DLD1 (cell line): Measurements from ENCODE around the gene C4A.
"Not testable (repeated sequence)": the region's sequence is repeated elsewhere in the genome, so short reads cannot be mapped to it uniquely, and the experiment has no call there.

Experiments used
- in situ Hi-C: cut with HindIII; loops from 2 replicates; pipeline ENCODE4 v1.10.0; 2017; ENCODE audit warnings: low sequenced_read_pairs

The C4A gene

DNA sequence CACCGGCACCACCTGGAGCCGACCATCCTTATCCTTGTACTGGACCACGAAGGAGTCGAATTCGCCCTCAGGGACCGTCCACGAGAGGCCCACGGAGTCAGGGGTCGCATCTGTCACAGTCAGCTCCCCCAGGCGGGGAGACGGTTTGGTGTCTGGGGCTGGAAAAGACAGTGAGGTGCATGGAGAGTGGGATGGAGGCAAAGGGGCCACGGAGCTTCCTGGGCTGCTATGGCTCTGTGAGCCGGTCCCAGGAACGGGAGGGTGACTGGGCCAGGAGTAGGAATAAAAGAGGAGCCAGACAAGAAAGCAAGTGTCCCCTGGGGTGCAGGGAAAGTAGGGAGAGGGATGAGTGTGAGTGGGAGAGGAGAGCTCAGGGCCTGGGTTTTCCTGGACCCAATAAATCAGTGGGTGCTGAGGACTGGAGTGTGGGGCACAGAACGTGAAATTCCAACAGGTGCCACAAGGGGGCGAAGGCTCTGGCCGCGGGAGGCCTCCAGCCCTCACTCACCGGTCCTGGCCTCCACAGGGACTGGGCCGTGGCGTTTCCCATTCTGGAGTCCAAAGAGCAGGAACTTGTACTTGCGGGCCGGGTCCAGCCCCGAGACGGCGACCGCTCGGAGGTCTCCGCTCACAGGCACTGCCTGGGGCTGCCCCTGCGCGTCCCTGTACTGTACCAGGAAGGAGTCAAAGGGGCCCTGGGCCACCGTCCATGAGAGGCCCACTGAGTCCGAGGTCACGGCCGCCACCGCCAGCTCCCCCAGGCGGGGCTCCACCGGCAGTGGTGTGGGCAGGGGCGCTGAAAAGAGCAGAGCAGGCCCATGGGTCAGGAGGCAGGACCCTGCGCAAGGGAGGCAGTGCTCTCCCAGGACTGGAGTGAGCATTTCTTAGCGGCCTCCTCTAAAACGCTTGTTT lies 66.3 kb downstream of the C4A start:
- in situ Hi-C loops: no loop called here

DNA sequence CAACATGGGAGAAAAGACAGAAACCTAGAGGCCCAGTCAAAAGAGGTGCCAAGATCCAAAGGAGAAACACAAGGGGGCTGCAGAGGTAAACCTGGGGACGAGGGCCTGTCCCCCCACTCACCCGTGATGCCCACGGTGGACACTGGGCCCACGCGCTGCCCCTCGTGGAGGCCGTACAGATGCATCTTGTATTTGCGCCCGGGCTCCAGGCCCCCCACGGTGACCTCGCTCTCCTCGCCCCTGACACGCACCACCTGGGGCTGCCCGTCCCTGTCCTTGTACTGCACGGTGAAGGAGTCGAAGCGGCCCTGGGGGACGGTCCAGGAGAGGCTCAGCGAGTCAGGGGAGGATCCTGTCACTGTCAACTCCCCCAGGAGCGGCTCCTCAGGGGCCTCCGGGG lies 67.3 kb downstream of the C4A start:
- in situ Hi-C loops: not testable (repeated sequence)

DNA sequence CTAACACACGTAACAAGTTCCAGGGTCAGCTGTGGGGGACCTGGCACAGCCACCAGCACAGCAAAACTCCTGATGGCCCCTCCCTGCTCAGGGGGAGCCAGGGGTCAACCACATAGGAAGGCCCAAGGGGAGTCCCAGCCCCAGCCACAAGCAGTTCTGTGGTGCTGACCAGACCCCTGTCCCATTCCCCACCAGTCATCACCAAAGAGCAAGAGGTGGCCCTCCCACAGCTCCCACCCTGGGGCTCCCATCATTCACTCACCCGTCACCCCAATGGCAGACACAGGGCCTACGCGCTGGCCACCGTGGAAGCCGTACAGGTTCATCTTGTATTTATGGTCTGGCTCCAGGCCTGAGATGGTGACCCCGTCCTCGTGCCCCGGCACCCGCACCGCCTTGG lies 67.9 kb downstream of the C4A start:
- in situ Hi-C loops: not testable (repeated sequence)

DNA sequence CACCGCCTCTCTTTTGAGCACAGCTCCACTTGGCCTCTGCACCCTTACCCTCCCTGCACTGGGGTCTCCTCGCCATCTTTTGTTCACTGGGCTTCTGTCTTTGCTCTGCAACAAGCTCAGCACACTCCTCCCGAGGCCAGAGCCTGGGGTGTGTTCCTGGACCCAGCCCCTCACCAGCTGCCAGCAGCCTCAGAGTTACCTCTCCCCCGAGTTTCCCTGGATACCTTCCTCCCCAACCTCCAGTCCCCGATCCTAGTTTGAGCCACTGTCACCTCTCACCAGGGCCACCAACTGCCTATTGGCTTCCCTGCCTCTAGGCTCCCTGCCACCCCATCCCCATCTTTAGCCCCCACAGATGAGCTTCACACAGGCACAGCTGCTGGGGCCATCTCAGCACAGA lies 68.7 kb downstream of the C4A start:
- in situ Hi-C loops: no loop called here
